ENCODE results near the gene DOCK2. TPM values are rescaled to one million over a fixed set of nuclear protein-coding genes. Genes with fewer than 3 reads are reported as not detected.

DOCK2 gene
- polyA plus RNA-seq, 1 of the 3 experiments (the other 2 are of a cell fraction) = 3.8 TPM

DNA sequence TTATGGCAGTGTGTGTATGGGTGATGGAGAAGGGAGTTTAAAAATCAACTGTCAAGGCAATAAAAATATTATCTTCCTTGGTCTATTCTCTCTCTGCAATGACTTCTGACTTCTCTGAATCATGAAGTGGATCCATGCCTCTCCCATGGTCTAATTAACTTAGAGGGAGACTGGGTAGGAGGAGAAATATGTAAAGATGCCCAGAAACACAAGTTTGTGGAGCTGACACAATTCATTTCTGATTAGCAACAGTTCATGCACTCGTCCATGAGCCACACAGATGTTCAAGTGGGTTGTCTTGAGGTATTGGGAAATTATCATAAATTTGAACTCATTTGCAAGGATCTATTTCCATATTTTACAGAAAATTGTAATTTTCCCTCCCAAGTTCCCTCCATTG lies 305.1 kb downstream of the DOCK2 start:
- H3K27me3 ChIP-seq (ENCODE audit: insufficient read depth) = no peaks in the 10 kb centered on the region
- H4K20me1 ChIP-seq (ENCODE audit: insufficient read depth) = no peaks in the 10 kb centered on the region
- WGBS (ENCODE audit: low lambda C conversion rate) = 50% methylated on average over 1 of the region's 1 CpG
- ChIA-PET POLR2A (no interaction called here), CTCF (interaction anchor here (0.7 to 8.0 kb wide), 3 partner anchors 12 to 48 kb away, joined by 3 to 45 read pairs (median 5); partner anchors contain the start of gene INSYN2B)
- H3K4me3 ChIP-seq (ENCODE audit: low read depth in 2 of 2, low read length in 1 of 2) = no peak overlapping the region
- H3K4me2 ChIP-seq = no peak overlapping the region
- peaks cover 80% of the 10 kb centered on the region for H3K79me2 ChIP-seq (ENCODE audit: insufficient read depth)
- no peak overlapping the region for H3K9ac ChIP-seq
- no peak overlapping the region for H3K27ac ChIP-seq (ENCODE audit: low read depth in 2 of 2, low read length in 1 of 2)
- peaks cover 0 to 4% of the 10 kb centered on the region in 2 experiments for H3K36me3 ChIP-seq (replicated peaks in 1 of 2; ENCODE audit: control insufficient read depth in 1 of 2, insufficient read depth in 2 of 2, low read length in 1 of 2)
- no peak for DNase-seq
- H2AFZ ChIP-seq (ENCODE audit: low read depth) = no peak overlapping the region
- peaks cover 2 to 19% of the 10 kb centered on the region in 2 experiments; a peak in 3 of 4 replicates for H3K4me1 ChIP-seq (ENCODE audit: control insufficient read depth in 1 of 2, insufficient read depth in 2 of 2, low read depth in 1 of 2, low read length in 1 of 2)
- H3K9me3 ChIP-seq = no peaks in the 10 kb centered on the region
- TF ChIP-seq ELF1 (IDR thresholded peaks at IDR 0.05) (no peak), FOSL2 (IDR thresholded peaks at IDR 0.05; ENCODE audit: borderline replicate concordance, low read depth) (no peak), SMC3 (IDR thresholded peaks at IDR 0.05; ENCODE audit: low read depth, low read length) (no peak), YY1 (IDR thresholded peaks at IDR 0.05; ENCODE audit: low read depth) (no peak)
- no peaks in the 10 kb centered on the region for H3K9me2 ChIP-seq
- peaks cover 15% of the 10 kb centered on the region for H3F3A ChIP-seq (replicated peaks; ENCODE audit: insufficient read depth)

DNA sequence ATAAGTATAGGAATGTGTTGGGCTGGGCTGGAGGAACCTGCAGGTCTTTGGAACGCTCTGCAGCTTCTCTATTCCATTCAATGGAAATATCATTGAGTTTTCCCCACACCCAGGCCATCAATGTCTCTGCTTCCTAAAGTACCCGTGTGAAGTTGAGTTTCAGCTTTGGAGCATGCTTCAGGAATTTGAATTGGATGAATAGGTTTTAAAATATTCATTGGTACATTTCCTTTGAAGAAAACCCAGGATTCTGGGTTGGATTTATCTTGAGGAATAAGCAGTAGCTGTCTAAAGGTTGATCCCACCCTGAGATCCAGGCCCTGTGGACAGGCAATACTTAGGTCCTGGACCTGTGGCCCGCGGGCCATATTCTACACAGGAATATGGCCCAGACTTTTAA lies 306.0 kb downstream of the DOCK2 start:
- CTCF ChIA-PET = interaction anchor here (0.7 to 8.0 kb wide), 3 partner anchors 12 to 48 kb away, joined by 3 to 45 read pairs (median 5); partner anchors contain the start of gene INSYN2B
- peaks cover 82% of the 10 kb centered on the region for H3K79me2 ChIP-seq (ENCODE audit: insufficient read depth)

DNA sequence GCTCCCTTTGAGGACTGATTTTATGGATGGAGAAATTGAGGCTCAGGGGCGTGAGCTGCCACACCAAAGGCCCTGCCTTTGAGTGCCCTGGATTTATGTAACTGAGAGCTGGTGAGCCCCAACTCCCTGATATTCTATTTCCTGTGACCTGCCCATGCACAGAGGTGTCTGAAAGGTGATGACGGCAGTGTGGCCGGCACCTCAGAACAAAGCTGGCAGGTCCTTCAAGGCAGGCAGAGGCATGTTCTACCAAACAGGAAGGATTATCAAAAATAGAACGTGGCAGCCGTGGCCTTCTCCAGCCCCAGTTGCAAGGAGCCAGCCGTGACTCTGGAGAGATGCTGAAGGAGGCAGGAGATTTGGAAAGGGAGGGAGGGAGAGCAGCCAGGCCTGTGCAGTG lies 307.0 kb downstream of the DOCK2 start:
- H3K36me3 ChIP-seq (replicated peaks in 1 of 2; ENCODE audit: control insufficient read depth in 1 of 2, insufficient read depth in 2 of 2, low read length in 1 of 2) = peaks cover 0 to 4% of the 10 kb centered on the region in 2 experiments
- WGBS (ENCODE audit: low lambda C conversion rate) = 91% methylated on average over 6 of the region's 6 CpGs
- H3K9ac ChIP-seq = no peak overlapping the region
- H4K20me1 ChIP-seq (ENCODE audit: insufficient read depth) = no peaks in the 10 kb centered on the region
- no peak for DNase-seq
- H3F3A ChIP-seq (replicated peaks; ENCODE audit: insufficient read depth) = peaks cover 15% of the 10 kb centered on the region
- ChIA-PET CTCF (interaction anchor here (2.5 to 8.0 kb wide), 2 partner anchors 11 to 36 kb away, joined by 5 to 45 read pairs; partner anchors contain the start of gene INSYN2B), POLR2A (no interaction called here)
- no peak overlapping the region for H2AFZ ChIP-seq (ENCODE audit: low read depth)
- H3K9me3 ChIP-seq = no peaks in the 10 kb centered on the region
- H3K4me1 ChIP-seq (ENCODE audit: control insufficient read depth in 1 of 2, insufficient read depth in 2 of 2, low read depth in 1 of 2, low read length in 1 of 2) = peaks cover 2 to 20% of the 10 kb centered on the region in 2 experiments; a peak in 3 of 4 replicates
- H3K4me3 ChIP-seq (ENCODE audit: low read depth in 2 of 2, low read length in 1 of 2) = no peak overlapping the region
- H3K79me2 ChIP-seq (ENCODE audit: insufficient read depth) = peaks cover 82% of the 10 kb centered on the region
- no peak for TF ChIP-seq SIN3A (IDR thresholded peaks at IDR 0.05; ENCODE audit: borderline replicate concordance, low read depth, low read length)
- TF ChIP-seq ELF1 (IDR thresholded peaks at IDR 0.05) = no peak
- TF ChIP-seq GABPA (IDR thresholded peaks at IDR 0.05; ENCODE audit: low read depth) = no peak
- H3K27ac ChIP-seq (ENCODE audit: low read depth in 2 of 2, low read length in 1 of 2) = no peak overlapping the region
- no peak overlapping the region for H3K4me2 ChIP-seq
- no peaks in the 10 kb centered on the region for H3K9me2 ChIP-seq
- H3K27me3 ChIP-seq (ENCODE audit: insufficient read depth) = no peaks in the 10 kb centered on the region

More for the DNA sequence above, 306.0 kb downstream of the DOCK2 start:
- Histone ChIP-seq H2AFZ (ENCODE audit: low read depth) (no peak overlapping the region), H3K9me3 (no peaks in the 10 kb centered on the region), H4K20me1 (ENCODE audit: insufficient read depth) (no peaks in the 10 kb centered on the region), H3K9ac (no peak overlapping the region), H3F3A (replicated peaks; ENCODE audit: insufficient read depth) (peaks cover 15% of the 10 kb centered on the region), H3K4me1 (ENCODE audit: control insufficient read depth in 1 of 2, insufficient read depth in 2 of 2, low read depth in 1 of 2, low read length in 1 of 2) (peaks cover 2 to 20% of the 10 kb centered on the region in 2 experiments; a peak in 3 of 4 replicates), H3K4me3 (ENCODE audit: low read depth in 2 of 2, low read length in 1 of 2) (no peak overlapping the region), H3K9me2 (no peaks in the 10 kb centered on the region), H3K27me3 (ENCODE audit: insufficient read depth) (no peaks in the 10 kb centered on the region), H3K27ac (ENCODE audit: low read depth in 2 of 2, low read length in 1 of 2) (peak overlapping the region in 1 of 2 experiments; percentile 12; a peak in 1 of 4 replicates), H3K4me2 (no peak overlapping the region; the same call in 1 of the 2 replicates), H3K36me3 (replicated peaks in 1 of 2; ENCODE audit: control insufficient read depth in 1 of 2, insufficient read depth in 2 of 2, low read length in 1 of 2) (peaks cover 0 to 4% of the 10 kb centered on the region in 2 experiments)
- no peak for TF ChIP-seq TEAD4 (IDR thresholded peaks at IDR 0.05; ENCODE audit: borderline replicate concordance, insufficient read depth)
- POLR2A ChIA-PET = no interaction called here
- WGBS (ENCODE audit: low lambda C conversion rate) = 84% methylated on average over 4 of the region's 4 CpGs
- DNase-seq = no peak

All from SK-N-SH (cell line).